CD14-positive monocyte (primary cell): ENCODE results near the gene STON2. TPM values are rescaled to one million over a fixed set of nuclear protein-coding genes. Genes with fewer than 3 reads are reported as not detected.
A peak's percentile ranks its signal among the peaks of the same experiment; 100 is the strongest.

Experiments
- DNase-seq, 3 donors: peaks; one replicate each; pipeline ENCODE4 v3.0.0-alpha.2; 2011 to 2022
- H2AFZ ChIP-seq: 2 replicates; pipeline ENCODE4 v1.6.0; 2012; ENCODE audit warnings: mild to moderate bottlenecking, low read depth, low read length, inconsistent platforms; ENCODE audit not compliant: insufficient read depth, poor library complexity, severe bottlenecking
- H3K27ac ChIP-seq, 2 donors: 1 replicate in 1 of 2; 2 replicates in 1 of 2; pipeline ENCODE4 v1.5.1; 2012 to 2013; ENCODE audit warnings: low read length in 2 of 2, control low read depth in 1 of 2, inconsistent platforms in 1 of 2, low read depth in 1 of 2, mild to moderate bottlenecking in 1 of 2
- H3K27me3 ChIP-seq, 2 donors: one replicate each; pipeline versions ENCODE4 v1.6.0 to v1.6.1; 2011 to 2013; ENCODE audit warnings: low read length in 2 of 2; ENCODE audit not compliant: control insufficient read depth in 2 of 2, insufficient read depth in 2 of 2
- H3K36me3 ChIP-seq, 2 donors: replicated peaks in 1 of 2; 1 replicate in 1 of 2; 2 replicates in 1 of 2; pipeline versions ENCODE4 v1.5.1 to v1.6.1; 2012 to 2013; ENCODE audit warnings: low read length in 2 of 2, control low read depth in 1 of 2, inconsistent platforms in 1 of 2, mild to moderate bottlenecking in 1 of 2; ENCODE audit not compliant: insufficient read depth in 2 of 2, control insufficient read depth in 1 of 2
- H3K4me1 ChIP-seq, 2 donors: 1 replicate in 1 of 2; 2 replicates in 1 of 2; pipeline versions ENCODE4 v1.5.1 to v1.6.1; 2012 to 2013; ENCODE audit warnings: low read length in 2 of 2, control low read depth in 1 of 2, inconsistent platforms in 1 of 2, mild to moderate bottlenecking in 1 of 2, moderate library complexity in 1 of 2; ENCODE audit not compliant: insufficient read depth in 2 of 2, control insufficient read depth in 1 of 2
- H3K4me2 ChIP-seq: replicated peaks from 2 replicates; pipeline ENCODE3; 2012; ENCODE audit warnings: low read length, moderate library complexity, mild to moderate bottlenecking; ENCODE audit not compliant: poor library complexity, severe bottlenecking; ENCODE audit errors: extremely low read depth
- H3K4me3 ChIP-seq, 3 experiments: fragments of 200-600 bp in 1 of 3; sonication (generic) in 1 of 3; replicated peaks in 1 of 3; 1 replicate in 2 of 3; 2 replicates in 1 of 3; pipeline ENCODE4 v1.5.1; 2011 to 2013; ENCODE audit warnings: low read length in 3 of 3, mild to moderate bottlenecking in 3 of 3, control low read depth in 2 of 3, low read depth in 2 of 3, inconsistent platforms in 1 of 3, moderate library complexity in 1 of 3
- H3K79me2 ChIP-seq: 2 replicates; pipeline ENCODE4 v1.6.0; 2012; ENCODE audit warnings: mild to moderate bottlenecking, control low read depth, inconsistent platforms, low read length, moderate library complexity; ENCODE audit not compliant: insufficient read depth
- H3K9ac ChIP-seq: 2 replicates; pipeline ENCODE4 v1.6.0; 2017; ENCODE audit warnings: low read length, mild to moderate bottlenecking; ENCODE audit not compliant: insufficient read depth, poor library complexity, severe bottlenecking
- H3K9me3 ChIP-seq, 2 donors: replicated peaks in 1 of 2; 1 replicate in 1 of 2; 2 replicates in 1 of 2; pipeline versions ENCODE4 v1.5.1 to v1.6.1; 2012 to 2013; ENCODE audit warnings: low read length in 2 of 2, control low read depth in 1 of 2; ENCODE audit not compliant: control insufficient read depth in 1 of 2, insufficient read depth in 1 of 2
- H4K20me1 ChIP-seq: 2 replicates; pipeline ENCODE4 v1.6.0; 2012; ENCODE audit warnings: mild to moderate bottlenecking, low read length, control low read depth, moderate library complexity; ENCODE audit not compliant: insufficient read depth
- H3K27ac Mint-ChIP-seq, 7 donors: one replicate each; pipeline ENCODE4 v1.8.0; 2020; ENCODE audit warnings: mild to moderate bottlenecking in 7 of 7, mixed read lengths in 7 of 7, moderate library complexity in 6 of 7, inconsistent platforms in 2 of 7
- H3K27me3 Mint-ChIP-seq, 3 donors: one replicate each; pipeline ENCODE4 v1.8.0; 2021 to 2022; ENCODE audit warnings: low read depth in 3 of 3, mild to moderate bottlenecking in 3 of 3, mixed read lengths in 3 of 3, moderate library complexity in 3 of 3, inconsistent platforms in 1 of 3
- H3K36me3 Mint-ChIP-seq, 2 donors: one replicate each; pipeline ENCODE4 v1.8.0; 2020; ENCODE audit warnings: mixed read lengths in 2 of 2, inconsistent platforms in 1 of 2, mild to moderate bottlenecking in 1 of 2
- H3K4me1 Mint-ChIP-seq: one replicate; pipeline ENCODE4 v1.8.0; 2020; ENCODE audit warnings: mild to moderate bottlenecking, mixed read lengths
- H3K4me3 Mint-ChIP-seq, 2 donors: one replicate each; pipeline ENCODE4 v1.8.0; 2020; ENCODE audit warnings: mild to moderate bottlenecking in 2 of 2, mixed read lengths in 2 of 2, moderate library complexity in 1 of 2
- H3K9me3 Mint-ChIP-seq, 7 donors: one replicate each; pipeline ENCODE4 v1.8.0; 2020 to 2022; ENCODE audit warnings: mixed read lengths in 7 of 7, mild to moderate bottlenecking in 6 of 7, moderate library complexity in 6 of 7, inconsistent platforms in 2 of 7
- CTCF ChIP-seq: fragments of 200-600 bp; IDR thresholded peaks from one replicate; pipeline ENCODE4 v1.8.0; 2022; ENCODE audit warnings: antibody characterized with exemption, mild to moderate bottlenecking
- WGBS: methylation state at CpG from one replicate; pipeline ENCODE4 v1.1.5; 2013; ENCODE audit warnings: missing lambda C conversion rate; ENCODE audit not compliant: insufficient coverage; 5-methylcytosine and 5-hydroxymethylcytosine counted together
- intact Hi-C, 2 donors: fragments of 100-400 bp; cut with micrococcal nuclease; formaldehyde crosslinking; loops; one replicate each; pipeline versions ENCODE4 v1.15.0 to v1.15.1; 2023
- polyA plus RNA-seq, 3 donors: library from polyadenylated mRNA; depleted of rRNA in 1 of 3; unstranded in 2 of 3; stranded (reverse) in 1 of 3; fragments of 300-500 nt in 2 of 3; fragments of >200 nt in 1 of 3; fragmentation: Illumina TruSeq in 2 of 3; gene quantifications; 1 replicate in 2 of 3; 2 replicates in 1 of 3; pipeline ENCODE4 v1.2.3, GENCODE V29; 2012 to 2021

STON2 gene
- polyA plus RNA-seq, 3 donors = 1.6 to 3.2 (median 2.1) TPM

DNA sequence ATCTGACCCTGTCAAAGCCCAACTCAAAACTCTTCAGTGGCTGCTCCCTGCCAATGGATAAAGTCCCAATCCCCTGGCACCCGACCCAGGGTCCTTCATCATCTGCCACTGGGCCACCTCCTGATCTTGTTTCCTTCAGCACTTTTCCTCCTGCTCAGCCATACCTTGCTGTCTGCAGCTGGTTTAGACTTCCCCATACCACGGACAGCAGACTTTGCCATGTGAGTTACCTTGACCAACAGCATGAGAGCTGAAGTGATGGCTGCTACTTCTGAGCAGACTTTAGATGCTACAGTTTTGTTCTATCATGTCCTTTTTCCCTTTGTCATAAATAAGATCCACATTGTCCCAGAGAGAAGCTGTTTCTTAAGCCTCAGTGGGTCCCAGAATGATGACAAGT lies 33.3 kb upstream of the STON2 start:
- Mint-ChIP-seq H3K27me3 (peaks cover 62 to 88% (median 63%) of the 10 kb centered on the region in 3 donors), H3K36me3 (peaks cover 0 to 17% of the 10 kb centered on the region in 2 donors), H3K9me3 (peaks cover 0 to 13% (median 2%) of the 10 kb centered on the region in 7 donors), H3K27ac (no peak overlapping the region), H3K4me1 (peaks cover 14% of the 10 kb centered on the region), H3K4me3 (peak overlapping the region in 1 of 2 donors; percentile 95)
- H3K9me3 ChIP-seq = peaks cover 0 to 21% of the 10 kb centered on the region in 2 donors
- TF ChIP-seq CTCF = no peak
- no peaks in the 10 kb centered on the region for H3K79me2 ChIP-seq
- no peak overlapping the region for H3K9ac ChIP-seq
- H2AFZ ChIP-seq = no peak overlapping the region
- intact Hi-C loops = loop anchor here (10.0 kb wide), 1 partner anchor 49 kb away; no protein-coding TSS in a partner anchor
- 64% methylated on average over 2 of the region's 2 CpGs for WGBS
- no peak overlapping the region for H3K4me3 ChIP-seq
- DNase-seq = no peak
- peaks cover 3% of the 10 kb centered on the region for H4K20me1 ChIP-seq
- H3K27ac ChIP-seq = no peak overlapping the region
- no peaks in the 10 kb centered on the region for H3K36me3 ChIP-seq
- peaks cover 15 to 18% of the 10 kb centered on the region in 2 donors for H3K4me1 ChIP-seq
- H3K27me3 ChIP-seq = peaks cover 61 to 74% of the 10 kb centered on the region in 2 donors
- H3K4me2 ChIP-seq = no peak overlapping the region

DNA sequence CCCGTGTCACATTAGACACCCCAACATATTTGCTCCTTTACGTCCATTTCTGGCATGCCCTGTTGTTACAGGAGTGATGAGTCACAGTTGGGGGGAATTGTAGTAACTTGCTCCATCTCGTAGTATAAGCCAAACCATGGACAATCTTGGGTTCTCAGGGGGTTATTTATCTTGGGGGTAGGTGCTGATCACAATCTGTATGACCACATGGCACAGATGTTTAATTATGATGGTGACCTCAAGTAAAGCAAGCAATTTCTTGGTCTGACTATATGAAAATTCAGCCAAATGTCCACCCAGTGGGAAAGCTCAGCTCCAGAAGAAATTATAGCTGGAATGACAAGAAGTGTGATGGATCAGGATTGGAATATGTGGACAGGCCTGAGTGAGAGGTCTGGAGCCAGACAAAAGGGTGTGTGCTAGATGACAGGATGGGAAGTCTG lies 32.1 kb upstream of the STON2 start:
- Histone ChIP-seq H3K9me3 (peaks cover 0 to 21% of the 10 kb centered on the region in 2 donors), H3K36me3 (no peaks in the 10 kb centered on the region), H3K27me3 (peaks cover 51 to 69% of the 10 kb centered on the region in 2 donors), H3K4me2 (no peak overlapping the region), H4K20me1 (peaks cover 3% of the 10 kb centered on the region), H3K4me3 (no peak overlapping the region), H3K9ac (no peak overlapping the region), H3K4me1 (peaks cover 23 to 28% of the 10 kb centered on the region in 2 donors), H3K27ac (no peak overlapping the region), H2AFZ (no peak overlapping the region), H3K79me2 (no peaks in the 10 kb centered on the region)
- Mint-ChIP-seq H3K27ac (no peak overlapping the region), H3K36me3 (peaks cover 0 to 16% of the 10 kb centered on the region in 2 donors), H3K27me3 (peaks cover 55 to 86% (median 55%) of the 10 kb centered on the region in 3 donors), H3K4me1 (peaks cover 21% of the 10 kb centered on the region), H3K4me3 (peak overlapping the region in 1 of 2 donors; percentile 10), H3K9me3 (peaks cover 0 to 9% (median 2%) of the 10 kb centered on the region in 7 donors)
- no peak for DNase-seq
- no peak for TF ChIP-seq CTCF
- no CpG with 5 or more reads among the region's 3 CpGs for WGBS
- intact Hi-C loops = loop anchor here (10.0 kb wide), 1 partner anchor 47 kb away; no protein-coding TSS in a partner anchor
